WERI-Rb-1 (cell line): ENCODE results near the gene KDM4B.

ENCODE experiments used
- DNase-seq: peaks from one replicate; pipeline ENCODE4 v3.0.0-alpha.2; 2020
- H3K27ac ChIP-seq: fragments of 250-450 bp; sonication (Bioruptor Pico); 2 replicates; pipeline ENCODE4 v1.5.1; 2020; ENCODE audit warnings: mild to moderate bottlenecking, moderate library complexity
- H3K27me3 ChIP-seq: fragments of 250-450 bp; sonication (Bioruptor Pico); 2 replicates; pipeline ENCODE4 v1.5.1; 2021; ENCODE audit warnings: mild to moderate bottlenecking, low read depth, moderate library complexity; ENCODE audit not compliant: insufficient read depth, severe bottlenecking
- H3K36me3 ChIP-seq: fragments of 250-450 bp; sonication (Bioruptor Pico); 2 replicates; pipeline ENCODE4 v1.5.1; 2020; ENCODE audit warnings: mild to moderate bottlenecking, moderate library complexity
- H3K4me3 ChIP-seq: 2 replicates; pipeline ENCODE4 v1.5.1; 2011; ENCODE audit warnings: low read depth, mild to moderate bottlenecking, control low read depth, low read length
- H3K9me3 ChIP-seq: fragments of 250-450 bp; sonication (Bioruptor Pico); 2 replicates; pipeline ENCODE4 v1.5.1; 2021; ENCODE audit warnings: mild to moderate bottlenecking, moderate library complexity; ENCODE audit not compliant: severe bottlenecking
- CTCF ChIP-seq: IDR thresholded peaks from 2 replicates; pipeline ENCODE4 v1.5.1; 2011; ENCODE audit warnings: low read depth, mild to moderate bottlenecking, control low read depth, inconsistent platforms, low read length

Gene KDM4B

GRCh38 chr19:5143471-5144411 lies 174.8 kb downstream of the KDM4B start:
- Histone ChIP-seq H3K27me3 (no peaks in the 10 kb centered on the region), H3K9me3 (no peaks in the 10 kb centered on the region), H3K36me3 (peaks cover 53% of the 10 kb centered on the region), H3K27ac (no peak overlapping the region), H3K4me3 (no peak overlapping the region)
- TF ChIP-seq CTCF: no peak
- DNase-seq: no peak

GRCh38 chr19:5144545-5145179 lies 175.7 kb downstream of the KDM4B start:
- DNase-seq: no peak
- Histone ChIP-seq H3K36me3 (peaks cover 44% of the 10 kb centered on the region), H3K4me3 (no peak overlapping the region), H3K27me3 (no peaks in the 10 kb centered on the region), H3K27ac (no peak overlapping the region), H3K9me3 (no peaks in the 10 kb centered on the region)
- no peak for TF ChIP-seq CTCF

GRCh38 chr19:5145521-5146511 lies 176.9 kb downstream of the KDM4B start:
- no peak overlapping the region for H3K4me3 ChIP-seq
- no peak overlapping the region for H3K27ac ChIP-seq
- no peaks in the 10 kb centered on the region for H3K9me3 ChIP-seq
- TF ChIP-seq CTCF: no peak
- no peak for DNase-seq
- H3K36me3 ChIP-seq: peaks cover 39% of the 10 kb centered on the region
- no peaks in the 10 kb centered on the region for H3K27me3 ChIP-seq

GRCh38 chr19:5147074-5147977 lies 178.4 kb downstream of the KDM4B start:
- Histone ChIP-seq H3K9me3 (no peaks in the 10 kb centered on the region), H3K27ac (no peak overlapping the region), H3K36me3 (peaks cover 26% of the 10 kb centered on the region), H3K27me3 (no peaks in the 10 kb centered on the region), H3K4me3 (no peak overlapping the region)
- no peak for DNase-seq
- TF ChIP-seq CTCF: no peak
